ENCODE measurements around the gene SESN3.

DNA sequence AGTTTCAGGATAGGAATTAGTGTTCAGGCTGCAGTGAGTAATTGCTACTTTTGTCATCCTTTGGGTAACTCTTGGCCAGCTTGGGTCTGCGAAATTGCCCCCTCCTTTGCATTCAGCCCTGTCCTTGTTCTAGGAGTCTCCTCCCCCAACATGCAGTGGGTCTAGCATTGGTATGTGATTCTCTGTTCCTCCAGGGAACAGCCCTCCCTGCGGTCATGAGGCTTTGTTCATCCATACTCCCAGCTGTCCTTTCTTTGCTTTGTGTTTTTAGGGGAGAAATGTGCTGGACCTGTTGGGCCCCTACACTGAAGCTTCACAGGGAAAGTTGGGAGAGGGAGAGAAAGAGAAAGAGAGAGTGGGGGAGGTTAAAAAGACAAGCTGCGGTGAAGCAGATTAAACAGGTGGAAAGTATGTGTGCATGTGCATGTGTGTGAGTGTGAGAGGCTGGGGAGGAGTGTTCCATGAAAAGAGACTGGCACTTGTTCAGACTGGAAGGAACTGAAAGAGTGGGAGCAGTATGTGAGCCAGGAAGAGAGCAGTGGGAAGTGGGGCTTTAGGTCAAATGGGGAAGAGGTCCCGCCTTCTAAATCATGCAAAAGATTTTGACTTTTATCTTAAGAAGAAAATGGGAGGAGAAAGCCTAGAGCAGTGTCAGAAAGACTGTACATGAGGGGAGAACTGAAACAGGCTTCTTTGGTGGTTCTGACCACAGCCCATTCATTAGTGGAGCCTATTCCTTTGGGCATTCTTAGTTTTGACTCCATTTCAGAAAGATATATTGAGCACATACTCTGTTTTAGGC is 17.9 kb upstream of the SESN3 start:
- TF ChIP-seq, protein P1, sequence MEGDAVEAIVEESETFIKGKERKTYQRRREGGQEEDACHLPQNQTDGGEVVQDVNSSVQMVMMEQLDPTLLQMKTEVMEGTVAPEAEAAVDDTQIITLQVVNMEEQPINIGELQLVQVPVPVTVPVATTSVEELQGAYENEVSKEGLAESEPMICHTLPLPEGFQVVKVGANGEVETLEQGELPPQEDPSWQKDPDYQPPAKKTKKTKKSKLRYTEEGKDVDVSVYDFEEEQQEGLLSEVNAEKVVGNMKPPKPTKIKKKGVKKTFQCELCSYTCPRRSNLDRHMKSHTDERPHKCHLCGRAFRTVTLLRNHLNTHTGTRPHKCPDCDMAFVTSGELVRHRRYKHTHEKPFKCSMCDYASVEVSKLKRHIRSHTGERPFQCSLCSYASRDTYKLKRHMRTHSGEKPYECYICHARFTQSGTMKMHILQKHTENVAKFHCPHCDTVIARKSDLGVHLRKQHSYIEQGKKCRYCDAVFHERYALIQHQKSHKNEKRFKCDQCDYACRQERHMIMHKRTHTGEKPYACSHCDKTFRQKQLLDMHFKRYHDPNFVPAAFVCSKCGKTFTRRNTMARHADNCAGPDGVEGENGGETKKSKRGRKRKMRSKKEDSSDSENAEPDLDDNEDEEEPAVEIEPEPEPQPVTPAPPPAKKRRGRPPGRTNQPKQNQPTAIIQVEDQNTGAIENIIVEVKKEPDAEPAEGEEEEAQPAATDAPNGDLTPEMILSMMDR (IDR thresholded peaks at IDR 0.05), result no peak
- TF ChIP-seq, protein P2, sequence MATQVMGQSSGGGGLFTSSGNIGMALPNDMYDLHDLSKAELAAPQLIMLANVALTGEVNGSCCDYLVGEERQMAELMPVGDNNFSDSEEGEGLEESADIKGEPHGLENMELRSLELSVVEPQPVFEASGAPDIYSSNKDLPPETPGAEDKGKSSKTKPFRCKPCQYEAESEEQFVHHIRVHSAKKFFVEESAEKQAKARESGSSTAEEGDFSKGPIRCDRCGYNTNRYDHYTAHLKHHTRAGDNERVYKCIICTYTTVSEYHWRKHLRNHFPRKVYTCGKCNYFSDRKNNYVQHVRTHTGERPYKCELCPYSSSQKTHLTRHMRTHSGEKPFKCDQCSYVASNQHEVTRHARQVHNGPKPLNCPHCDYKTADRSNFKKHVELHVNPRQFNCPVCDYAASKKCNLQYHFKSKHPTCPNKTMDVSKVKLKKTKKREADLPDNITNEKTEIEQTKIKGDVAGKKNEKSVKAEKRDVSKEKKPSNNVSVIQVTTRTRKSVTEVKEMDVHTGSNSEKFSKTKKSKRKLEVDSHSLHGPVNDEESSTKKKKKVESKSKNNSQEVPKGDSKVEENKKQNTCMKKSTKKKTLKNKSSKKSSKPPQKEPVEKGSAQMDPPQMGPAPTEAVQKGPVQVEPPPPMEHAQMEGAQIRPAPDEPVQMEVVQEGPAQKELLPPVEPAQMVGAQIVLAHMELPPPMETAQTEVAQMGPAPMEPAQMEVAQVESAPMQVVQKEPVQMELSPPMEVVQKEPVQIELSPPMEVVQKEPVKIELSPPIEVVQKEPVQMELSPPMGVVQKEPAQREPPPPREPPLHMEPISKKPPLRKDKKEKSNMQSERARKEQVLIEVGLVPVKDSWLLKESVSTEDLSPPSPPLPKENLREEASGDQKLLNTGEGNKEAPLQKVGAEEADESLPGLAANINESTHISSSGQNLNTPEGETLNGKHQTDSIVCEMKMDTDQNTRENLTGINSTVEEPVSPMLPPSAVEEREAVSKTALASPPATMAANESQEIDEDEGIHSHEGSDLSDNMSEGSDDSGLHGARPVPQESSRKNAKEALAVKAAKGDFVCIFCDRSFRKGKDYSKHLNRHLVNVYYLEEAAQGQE (IDR thresholded peaks at IDR 0.05; ENCODE audit: low read depth, low read length), result no peak
- no peak for TF ChIP-seq TAF1 (IDR thresholded peaks at IDR 0.05; ENCODE audit: borderline replicate concordance, low read depth, low read length)
- TF ChIP-seq MXI1 (IDR thresholded peaks at IDR 0.05; ENCODE audit: low read depth, low read length), result no peak
- TF ChIP-seq, protein P3, sequence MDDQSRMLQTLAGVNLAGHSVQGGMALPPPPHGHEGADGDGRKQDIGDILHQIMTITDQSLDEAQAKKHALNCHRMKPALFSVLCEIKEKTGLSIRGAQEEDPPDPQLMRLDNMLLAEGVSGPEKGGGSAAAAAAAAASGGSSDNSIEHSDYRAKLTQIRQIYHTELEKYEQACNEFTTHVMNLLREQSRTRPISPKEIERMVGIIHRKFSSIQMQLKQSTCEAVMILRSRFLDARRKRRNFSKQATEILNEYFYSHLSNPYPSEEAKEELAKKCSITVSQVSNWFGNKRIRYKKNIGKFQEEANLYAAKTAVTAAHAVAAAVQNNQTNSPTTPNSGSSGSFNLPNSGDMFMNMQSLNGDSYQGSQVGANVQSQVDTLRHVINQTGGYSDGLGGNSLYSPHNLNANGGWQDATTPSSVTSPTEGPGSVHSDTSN (IDR thresholded peaks at IDR 0.05), result no peak
- TF ChIP-seq JUND (IDR thresholded peaks at IDR 0.05), result no peak
- no peak for TF ChIP-seq RXRA (IDR thresholded peaks at IDR 0.05; ENCODE audit: borderline replicate concordance, low read depth)

Measured in SK-N-SH (cell line).